HG02763 (cell line): ENCODE data around the gene TSNAXIP1.
A peak's percentile ranks its signal among the peaks of the same experiment; 100 is the strongest.
"Not testable (repeated sequence)": the region's sequence is repeated elsewhere in the genome, so short reads cannot be mapped to it uniquely, and the experiment has no call there.

Experiments used
- ATAC-seq: cut with Tn5 transposase; IDR thresholded peaks from one replicate; pipeline ENCODE4 v1.9.1; 2021; ENCODE audit warnings: mild to moderate bottlenecking, moderate library complexity; ENCODE audit not compliant: unreplicated experiment

TSNAXIP1 gene

DNA sequence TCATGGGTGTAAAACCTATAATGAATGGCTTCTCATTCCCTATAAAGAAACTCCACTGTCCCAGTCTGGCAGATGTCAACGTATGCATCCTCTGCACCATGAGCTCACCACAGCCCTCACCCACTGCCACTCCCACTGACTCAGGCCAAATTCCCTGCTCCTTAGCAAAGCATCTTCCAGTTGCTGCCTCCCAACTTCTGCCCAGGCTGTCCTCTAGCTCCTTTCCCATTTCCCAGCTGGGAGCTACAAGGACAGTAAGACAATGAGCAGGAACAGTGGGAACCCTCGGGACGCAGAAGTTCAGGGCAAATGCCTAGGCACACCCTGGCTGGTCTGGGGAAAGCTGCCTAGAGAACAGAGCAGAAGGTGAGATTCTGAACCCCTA lies 26.3 kb downstream of the TSNAXIP1 start:
- no peak for ATAC-seq

DNA sequence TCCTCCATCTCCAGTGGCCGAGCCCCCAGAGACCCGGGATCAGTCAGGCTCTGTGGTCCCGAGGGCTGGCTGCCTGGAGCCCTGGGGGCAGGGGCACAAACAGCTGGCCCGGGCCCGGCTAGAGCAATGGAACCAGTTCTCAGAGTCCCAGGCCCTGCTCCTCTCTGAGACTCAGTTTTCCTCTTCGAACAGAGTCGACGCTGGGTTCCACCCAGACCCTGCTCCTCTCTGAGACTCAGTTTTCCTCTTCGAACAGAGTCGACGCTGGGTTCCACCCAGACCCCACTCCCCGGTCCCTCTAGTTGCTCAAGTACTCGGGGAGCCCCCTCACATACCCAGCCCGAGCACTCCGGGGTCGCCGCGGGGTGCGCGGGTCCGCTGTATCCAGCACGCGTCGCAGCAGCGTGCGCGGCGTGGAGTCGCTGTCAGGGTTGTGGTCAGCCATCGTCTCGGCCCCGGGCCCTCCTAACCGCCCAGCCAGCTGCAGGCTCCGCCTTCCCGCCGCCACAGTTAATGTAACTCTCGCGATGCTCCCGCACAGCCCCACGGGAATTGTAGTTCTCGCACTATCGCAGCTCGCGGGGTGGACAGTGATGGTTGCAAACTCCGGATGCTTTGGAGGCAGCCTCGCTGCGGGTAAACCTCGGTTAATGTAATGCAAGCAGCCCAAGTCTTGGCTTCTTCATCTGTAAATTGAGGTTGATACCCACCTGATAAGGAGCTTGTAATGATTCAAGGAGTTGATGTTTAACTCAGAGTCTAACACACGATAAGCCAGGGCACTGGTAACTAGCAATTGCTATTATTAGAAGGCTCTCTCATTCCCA lies 26.9 kb downstream of the TSNAXIP1 start:
- peak; percentile 95 for ATAC-seq

DNA sequence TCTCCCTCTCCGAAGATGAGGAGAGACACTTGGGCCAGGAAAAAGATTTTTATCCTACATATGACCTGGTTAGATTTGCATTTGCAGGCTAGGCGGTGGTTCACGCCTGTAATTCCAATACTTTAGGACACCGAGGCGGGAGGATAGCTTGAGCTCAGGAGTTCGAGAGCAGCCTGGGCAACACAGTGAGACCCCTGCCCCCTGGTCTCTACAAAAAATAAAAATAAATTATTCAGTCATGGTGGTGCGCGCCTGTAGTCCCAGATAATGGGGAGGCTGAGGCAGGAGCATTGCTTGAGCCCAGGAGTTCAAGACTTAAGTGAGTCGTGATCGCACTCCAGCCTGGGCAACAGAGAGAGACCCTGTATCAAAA lies 27.5 kb downstream of the TSNAXIP1 start:
- ATAC-seq, result no peak

DNA sequence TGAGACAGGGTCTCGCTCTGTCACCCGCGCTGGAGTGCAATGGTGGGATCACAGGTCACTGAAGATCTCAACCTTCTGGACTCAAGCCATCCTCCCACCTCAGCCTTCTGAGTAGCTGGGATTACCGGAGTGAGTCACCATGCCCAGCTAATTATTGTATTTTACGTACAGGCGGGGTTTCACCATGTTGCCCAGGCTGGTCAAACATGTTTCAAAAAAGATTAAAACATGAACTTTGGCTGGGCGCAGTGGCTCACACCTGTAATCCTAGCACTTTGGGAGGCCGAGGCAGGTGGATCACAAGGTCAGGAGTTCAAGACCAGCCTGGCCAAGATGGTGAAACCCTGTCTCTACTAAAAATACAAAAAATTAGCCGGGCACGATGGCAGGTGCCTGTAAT lies 30.5 kb downstream of the TSNAXIP1 start:
- ATAC-seq, result not testable (repeated sequence)

DNA sequence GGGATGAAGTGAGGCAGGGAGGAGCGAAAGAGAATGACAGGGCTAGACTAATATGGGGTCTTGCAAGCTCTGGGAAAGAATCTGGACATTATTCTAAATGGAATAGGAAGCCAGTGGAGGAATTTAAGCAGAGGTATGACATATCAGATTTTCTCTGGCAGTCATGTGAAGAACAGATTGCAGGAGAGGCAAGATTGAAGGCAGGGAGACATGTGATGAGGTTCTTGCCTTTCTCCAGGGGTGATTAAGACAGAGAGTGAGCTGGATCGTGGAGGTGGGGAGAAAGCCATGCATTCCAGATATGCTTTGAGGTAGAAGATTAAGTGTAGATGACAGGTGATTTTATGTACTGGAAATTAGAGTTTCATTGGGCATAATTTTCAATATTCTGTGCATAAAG lies 31.1 kb downstream of the TSNAXIP1 start:
- no peak for ATAC-seq

DNA sequence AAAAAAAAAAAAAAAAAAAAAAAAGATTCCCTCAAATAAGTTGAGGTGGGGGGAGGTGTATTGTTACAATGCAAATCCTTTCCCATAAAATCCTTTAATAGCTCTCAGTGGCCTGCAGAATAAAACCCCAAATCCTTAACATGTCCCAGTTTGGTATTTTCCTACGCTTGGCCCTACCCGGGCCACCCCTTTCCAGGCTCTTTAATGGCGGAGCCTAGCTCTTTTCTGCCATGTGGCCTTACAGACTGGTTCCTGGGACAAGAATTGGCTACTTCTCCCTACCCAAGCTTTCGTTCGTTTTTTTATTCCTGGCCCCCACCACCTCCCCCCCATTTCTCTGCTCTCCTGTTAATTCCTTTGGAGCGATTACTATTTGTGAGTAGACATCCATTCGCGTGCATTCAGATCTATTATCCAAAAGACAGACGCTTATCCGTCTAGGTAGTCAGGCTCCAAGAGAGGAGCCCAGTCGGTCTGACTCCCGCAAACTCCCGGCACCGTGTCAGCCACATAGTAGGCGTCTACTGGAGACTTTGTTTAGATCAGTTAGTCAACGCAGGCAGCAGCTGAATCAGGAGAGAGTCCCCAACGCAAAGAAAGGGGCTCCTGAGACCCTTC lies 34.6 kb downstream of the TSNAXIP1 start:
- no peak for ATAC-seq

DNA sequence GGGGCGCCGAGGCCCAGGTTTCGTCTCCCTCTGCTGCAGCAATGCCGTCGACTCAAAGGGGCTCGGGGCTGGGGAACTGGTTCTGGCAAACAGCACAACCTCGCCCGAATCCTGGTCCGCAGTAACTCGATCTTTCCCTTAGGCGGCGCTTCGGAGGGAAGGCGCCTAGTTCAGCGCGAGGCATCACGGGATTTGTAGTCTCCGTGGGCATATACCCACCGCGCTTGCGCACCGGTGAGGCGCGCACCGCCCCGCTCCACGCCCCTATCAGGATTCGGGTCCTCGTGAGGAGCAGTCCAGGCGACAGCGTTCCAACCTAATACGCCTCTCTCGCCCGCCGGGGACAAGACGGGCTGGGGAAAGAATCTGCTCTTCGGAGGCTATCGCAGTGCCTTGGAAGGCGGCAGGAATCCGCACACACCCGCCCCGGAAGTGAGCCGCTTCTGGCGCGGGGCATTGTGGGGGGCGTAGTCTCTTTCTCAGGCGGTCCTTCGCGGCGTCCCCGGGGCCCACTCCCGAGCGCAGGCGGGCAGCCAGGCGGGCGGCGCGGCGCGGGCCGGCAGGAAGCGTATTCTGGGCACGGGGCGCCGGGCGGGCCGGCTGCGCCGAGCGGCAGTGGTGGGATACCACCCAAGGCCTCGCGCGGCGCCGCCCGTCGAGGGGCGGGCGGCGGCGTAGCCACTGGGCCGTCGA lies 35.3 kb downstream of the TSNAXIP1 start, which contains the start of gene THAP11:
Gene THAP11 (plus strand): TSS at position 505 of the 693 bp plus-strand sequence. CDS start 235 bp downstream, outside the sequence.
- ATAC-seq, result peak; percentile 46

DNA sequence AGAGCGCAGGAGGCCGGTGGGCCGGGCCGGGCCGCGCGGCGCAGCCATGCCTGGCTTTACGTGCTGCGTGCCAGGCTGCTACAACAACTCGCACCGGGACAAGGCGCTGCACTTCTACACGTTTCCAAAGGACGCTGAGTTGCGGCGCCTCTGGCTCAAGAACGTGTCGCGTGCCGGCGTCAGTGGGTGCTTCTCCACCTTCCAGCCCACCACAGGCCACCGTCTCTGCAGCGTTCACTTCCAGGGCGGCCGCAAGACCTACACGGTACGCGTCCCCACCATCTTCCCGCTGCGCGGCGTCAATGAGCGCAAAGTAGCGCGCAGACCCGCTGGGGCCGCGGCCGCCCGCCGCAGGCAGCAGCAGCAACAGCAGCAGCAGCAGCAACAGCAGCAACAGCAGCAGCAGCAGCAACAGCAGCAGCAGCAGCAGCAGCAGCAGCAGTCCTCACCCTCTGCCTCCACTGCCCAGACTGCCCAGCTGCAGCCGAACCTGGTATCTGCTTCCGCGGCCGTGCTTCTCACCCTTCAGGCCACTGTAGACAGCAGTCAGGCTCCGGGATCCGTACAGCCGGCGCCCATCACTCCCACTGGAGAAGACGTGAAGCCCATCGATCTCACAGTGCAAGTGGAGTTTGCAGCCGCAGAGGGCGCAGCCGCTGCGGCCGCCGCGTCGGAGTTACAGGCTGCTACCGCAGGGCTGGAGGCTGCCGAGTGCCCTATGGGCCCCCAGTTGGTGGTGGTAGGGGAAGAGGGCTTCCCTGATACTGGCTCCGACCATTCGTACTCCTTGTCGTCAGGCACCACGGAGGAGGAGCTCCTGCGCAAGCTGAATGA lies 36.0 kb downstream of the TSNAXIP1 start:
- ATAC-seq, result peak; percentile 9

DNA sequence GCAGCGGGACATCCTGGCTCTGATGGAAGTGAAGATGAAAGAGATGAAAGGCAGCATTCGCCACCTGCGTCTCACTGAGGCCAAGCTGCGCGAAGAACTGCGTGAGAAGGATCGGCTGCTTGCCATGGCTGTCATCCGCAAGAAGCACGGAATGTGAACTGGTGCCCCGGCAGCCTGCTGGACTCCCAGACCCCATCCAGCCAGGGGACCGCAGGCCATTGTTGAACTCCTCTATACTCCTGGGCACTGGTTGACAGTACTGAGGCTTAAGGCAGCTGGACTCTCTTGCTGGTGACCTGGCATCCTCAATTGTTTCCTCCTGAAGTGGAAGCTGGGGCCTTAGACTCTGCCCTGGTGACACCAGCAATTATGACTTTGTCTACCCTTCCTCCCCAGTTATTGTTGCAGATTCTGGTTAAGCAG lies 36.7 kb downstream of the TSNAXIP1 start:
- ATAC-seq, result no peak

DNA sequence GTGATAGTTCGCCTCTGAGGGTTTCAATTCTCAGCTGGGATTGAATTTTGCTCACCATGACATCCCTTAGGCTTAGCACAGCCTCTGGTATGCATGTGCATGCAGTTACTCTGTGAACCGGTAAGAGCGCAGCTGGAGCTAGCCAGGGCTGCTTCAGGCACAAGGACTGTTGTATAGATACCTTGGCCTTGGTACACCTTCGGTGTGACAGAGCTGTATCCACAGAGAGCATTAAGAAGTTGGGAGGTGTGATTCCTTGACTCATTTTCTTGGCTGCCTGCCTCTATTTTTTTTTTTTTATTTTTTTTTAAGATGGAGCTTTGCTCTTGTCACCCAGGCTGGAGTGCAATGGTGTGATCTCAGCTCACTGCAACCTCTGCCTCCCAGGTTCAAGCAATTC lies 37.8 kb downstream of the TSNAXIP1 start:
- ATAC-seq, result no peak

DNA sequence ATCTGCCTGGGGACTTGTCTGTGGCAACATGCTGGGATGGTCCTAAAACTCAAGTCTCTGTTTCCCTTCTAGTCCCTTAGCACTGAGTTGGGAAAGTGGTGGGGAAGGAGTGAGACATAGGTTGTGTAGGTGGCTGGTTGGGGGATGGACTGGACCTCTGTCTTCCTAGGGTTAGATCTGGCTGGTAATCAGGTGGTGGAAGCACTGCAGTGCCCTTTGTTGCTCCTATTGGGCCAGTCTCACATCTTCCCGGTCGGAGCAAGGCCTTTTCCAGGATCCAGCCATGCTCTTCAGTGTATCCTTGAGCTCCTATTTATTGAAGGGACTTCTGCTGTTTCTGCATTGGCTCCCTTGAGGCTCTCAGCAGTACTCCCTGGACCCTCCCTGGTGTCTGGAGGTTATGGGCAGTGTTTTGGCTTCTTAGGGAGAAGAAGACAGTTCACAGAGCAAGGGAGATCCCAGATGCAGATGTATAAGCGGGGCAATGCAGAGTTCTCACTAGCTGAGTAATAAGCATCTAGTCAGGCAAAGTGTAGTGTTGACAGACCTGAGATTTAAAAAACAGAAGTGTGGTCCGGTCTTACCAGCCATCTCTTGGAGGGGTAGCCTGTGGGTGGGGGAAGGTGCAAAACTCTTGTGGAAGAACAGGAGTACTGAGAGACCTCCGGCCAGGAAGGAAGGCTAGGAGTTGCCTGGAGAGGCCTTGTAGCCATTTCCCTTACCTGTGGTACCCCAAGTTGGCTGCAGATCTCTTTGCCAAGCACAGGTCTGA lies 38.8 kb downstream of the TSNAXIP1 start:
- no peak for ATAC-seq

DNA sequence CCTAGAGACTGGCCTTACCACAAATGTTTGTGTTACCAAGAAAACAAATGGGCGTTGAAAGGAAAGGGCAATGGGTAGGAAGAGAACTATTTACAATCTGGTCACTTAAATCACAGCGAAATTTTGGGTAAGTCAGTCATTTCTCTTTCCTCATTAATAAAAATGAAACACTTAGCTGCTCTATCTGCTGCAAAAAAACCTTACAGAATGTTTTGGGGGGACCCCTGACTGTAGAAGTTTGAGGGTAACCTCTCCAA lies 39.3 kb downstream of the TSNAXIP1 start:
- ATAC-seq, result no peak

DNA sequence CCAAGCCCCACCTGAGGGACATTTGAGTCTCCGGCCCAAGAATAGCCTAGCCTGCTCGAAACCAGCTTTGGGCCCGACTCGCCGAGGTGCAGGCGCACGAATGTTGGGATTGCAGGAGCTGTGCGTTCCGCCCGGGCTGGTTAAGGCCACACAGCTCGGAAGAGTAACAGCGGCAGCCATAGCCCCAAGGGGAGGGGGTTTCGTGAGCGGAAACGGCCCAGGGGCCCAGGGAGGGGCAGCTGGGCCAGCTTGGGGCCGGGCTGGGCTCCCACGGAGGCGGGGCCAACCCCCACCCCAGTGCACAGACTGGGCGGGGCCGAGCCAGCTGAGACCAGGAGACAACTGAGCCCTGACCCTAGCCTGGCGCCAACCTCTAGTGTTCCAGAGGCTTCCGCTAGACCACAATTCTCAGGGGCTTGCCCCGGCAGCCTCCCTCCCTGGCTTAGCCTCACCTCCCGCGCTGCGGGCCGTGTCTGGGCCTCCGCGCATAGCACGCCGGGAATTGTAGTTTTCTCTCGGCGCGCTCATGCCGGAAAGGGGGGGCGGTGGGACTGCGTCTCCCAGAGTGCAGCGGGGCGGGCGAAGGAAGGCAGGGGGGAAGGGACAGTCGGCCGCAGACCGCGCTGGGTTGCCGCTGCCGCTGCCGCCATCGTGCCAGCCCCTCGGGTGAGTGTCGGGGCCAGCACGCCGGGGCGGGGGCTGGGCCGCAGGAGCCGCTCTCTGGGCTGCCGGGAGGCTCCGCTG lies 39.8 kb downstream of the TSNAXIP1 start, which contains the start of gene NUTF2:
Gene NUTF2 (plus strand): TSS at position 614 of the 744 bp plus-strand sequence. CDS start 18,198 bp downstream, outside the sequence.
- peak; percentile 69 for ATAC-seq

DNA sequence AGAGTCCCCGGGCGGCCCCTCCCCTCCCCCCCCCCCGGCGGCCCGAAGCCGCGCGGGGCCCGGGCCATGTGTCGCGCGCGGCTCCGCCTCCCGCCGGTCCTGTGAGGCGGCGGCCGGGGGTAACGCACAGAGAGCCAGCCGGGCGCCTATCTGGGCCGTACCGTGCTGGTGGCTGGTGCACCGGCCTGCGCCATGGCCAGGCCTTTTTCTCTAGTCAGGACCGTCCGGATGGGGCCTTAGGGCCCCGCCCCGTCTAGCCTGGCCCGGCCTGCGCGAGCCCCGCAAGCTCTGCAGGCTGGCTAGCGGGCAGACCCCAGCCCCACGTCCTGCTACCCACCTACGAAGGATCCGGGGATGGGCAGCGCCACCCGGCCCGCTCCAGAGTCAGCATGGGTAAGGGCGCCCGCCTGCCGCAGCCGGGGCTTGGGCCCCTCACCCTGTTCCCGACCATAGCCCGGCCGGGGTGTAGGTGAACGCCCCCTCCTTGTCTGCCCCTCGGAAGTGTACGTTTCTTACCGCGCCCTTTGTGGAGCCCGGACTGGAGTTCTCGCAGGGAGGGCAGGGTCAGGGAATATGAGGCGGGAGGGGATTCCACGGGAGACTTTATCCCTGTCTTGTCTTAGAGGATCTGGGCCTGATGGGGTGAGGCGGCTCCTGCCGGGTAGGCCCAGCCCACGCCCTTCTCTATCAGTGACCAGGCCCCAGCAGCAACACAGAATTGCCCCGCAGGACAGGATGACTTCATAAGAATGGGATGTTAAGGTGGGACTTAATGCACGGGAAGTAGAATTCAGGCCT lies 40.6 kb downstream of the TSNAXIP1 start, which contains the start of gene CENPT:
Gene CENPT (minus strand): TSS at position 630 of the 798 bp plus-strand sequence. CDS start 13,834 bp downstream, outside the sequence.
- ATAC-seq, result peak; percentile 36

DNA sequence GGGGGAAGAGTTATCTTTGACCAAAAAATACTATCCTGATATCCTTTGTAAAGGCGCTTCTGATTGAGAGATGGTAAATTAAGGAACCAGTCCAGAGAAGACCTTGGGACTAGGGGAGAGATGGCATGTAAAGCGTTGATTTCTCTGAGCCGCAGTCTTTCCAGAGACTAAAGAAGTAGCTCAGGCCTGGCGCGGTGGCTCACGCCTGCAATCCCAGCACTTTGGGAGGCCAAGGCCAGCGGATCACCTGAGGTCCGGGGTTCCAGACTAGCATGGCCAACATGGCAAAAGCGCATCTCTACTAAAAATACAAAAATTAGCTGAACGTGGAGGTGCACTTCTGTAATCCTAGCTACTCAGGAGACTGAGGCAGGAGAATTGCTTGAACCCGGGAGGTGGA lies 41.4 kb downstream of the TSNAXIP1 start:
- no peak for ATAC-seq

DNA sequence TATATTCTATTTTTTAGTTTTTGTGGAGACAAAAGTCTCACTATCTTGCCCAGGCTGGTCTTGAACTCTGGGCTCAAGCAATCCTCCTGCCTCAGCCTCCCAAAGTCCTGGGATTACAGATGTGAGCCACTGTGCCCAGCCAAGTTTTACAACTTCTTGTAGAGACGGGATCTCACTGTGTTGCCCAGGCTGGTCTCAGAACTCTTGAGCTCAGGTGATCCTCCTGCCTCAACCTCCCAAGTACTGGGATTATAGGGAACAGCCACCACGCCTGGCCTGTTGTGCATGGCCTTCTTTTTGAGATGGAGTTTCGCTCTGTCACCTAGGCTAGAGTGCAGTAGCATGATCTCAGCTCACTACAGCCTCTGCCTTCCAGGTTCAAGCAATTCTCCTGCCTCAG lies 47.0 kb downstream of the TSNAXIP1 start:
- ATAC-seq, result no peak

DNA sequence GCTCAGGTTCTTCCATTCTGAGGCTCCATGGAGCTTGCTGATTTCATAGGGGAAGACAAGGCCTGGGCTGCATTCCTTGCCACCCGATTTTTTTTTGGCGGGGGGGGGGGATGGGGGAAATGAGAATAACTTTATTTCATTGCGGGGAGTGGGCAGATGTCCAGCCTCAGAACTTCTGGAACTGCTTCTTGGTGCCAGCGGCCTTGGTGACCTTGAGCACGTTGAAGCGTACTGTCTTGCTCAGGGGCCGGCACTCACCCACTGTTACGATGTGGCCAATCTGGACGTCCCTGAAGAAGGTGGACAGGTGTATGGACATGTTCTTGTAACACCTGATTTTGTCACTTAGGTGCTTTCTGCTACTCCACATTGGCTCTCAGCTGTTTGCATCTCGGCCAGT lies 49.1 kb downstream of the TSNAXIP1 start:
- no peak for ATAC-seq

DNA sequence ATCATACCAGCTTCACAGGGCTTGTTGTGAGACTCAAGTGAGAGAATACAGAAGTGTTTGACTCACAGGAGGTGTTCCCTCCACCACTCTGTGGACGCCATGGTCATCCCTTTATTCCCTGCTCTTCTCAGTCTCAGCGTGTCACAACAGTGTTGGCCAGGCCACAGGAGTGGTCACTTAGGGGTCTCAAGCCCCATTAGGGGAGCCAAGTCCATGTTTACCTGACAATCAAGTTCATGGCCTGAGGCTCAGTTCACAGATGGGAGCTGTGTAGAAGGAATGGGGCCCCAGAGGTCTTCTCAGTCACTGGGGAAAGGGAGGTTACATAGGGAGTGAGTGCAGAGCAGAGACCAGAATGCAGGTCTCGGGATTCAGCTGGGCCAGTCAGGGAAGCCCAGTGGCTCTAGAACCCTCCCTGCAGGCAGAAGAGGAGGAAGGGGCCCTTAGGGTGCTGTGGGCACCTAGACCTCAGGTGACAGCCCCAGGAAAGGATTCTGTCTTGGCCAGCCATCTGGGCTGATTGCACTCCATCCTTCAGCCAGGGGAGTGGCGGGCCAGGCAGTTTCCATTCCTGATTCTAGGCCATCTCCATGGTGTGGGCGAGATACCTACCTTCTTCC lies 50.3 kb downstream of the TSNAXIP1 start:
- no peak for ATAC-seq
